HepG2 (cell line): ENCODE data around the gene UNKL. TPM values are rescaled to one million over a fixed set of nuclear protein-coding genes. Genes with fewer than 3 reads are reported as not detected.

ENCODE experiments used
- ATAC-seq: fragments of 200-7000 bp; cut with Tn5 transposase; 3 replicates; pipeline ENCODE4 v1.9.1; 2020; ENCODE audit warnings: mild to moderate bottlenecking, moderate library complexity
- BruUV-seq: library from RNA; stranded (reverse); fragments of 400-500 nt; replicated peaks from 2 replicates; lab custom pipeline; 2021; lab: Mats Ljungman, UMichigan
- CTCF ChIA-PET: fragments of 300-600 bp; formaldehyde crosslinking; extraction: SDS; loops from one replicate; lab custom pipeline; 2021; ENCODE audit warnings: low total read pairs, inconsistent platforms, low intra/inter-chr PET ratio; lab: Yijun Ruan, JAX
- POLR2A ChIA-PET: fragments of 350-600 bp; sonication (Branson Sonifier 250); formaldehyde crosslinking; loops from one replicate; lab custom pipeline; 2020; ENCODE audit warnings: antibody characterized with exemption, inconsistent platforms; lab: Yijun Ruan, JAX
- DNase-seq: peaks from one replicate; pipeline ENCODE4 v3.0.0-alpha.2; 2015; ENCODE audit warnings: low spot score
- FAIRE-seq: peaks from 3 replicates; lab custom pipeline; 2011; peaks lifted over from hg19 to GRCh38; lab: Jason Lieb, UNC
- H2AFZ ChIP-seq: one replicate; pipeline ENCODE4 v1.6.1; 2011; ENCODE audit warnings: low read length, inconsistent platforms
- H3K27ac ChIP-seq: fragments of 300-600 bp; 3 replicates; pipeline ENCODE4 v1.8.0; 2011; ENCODE audit warnings: mixed run types, mild to moderate bottlenecking, mixed read lengths, low read length, inconsistent platforms; ENCODE audit not compliant: insufficient read depth; ENCODE audit errors: extremely low read length
- H3K27me3 ChIP-seq, 2 experiments: fragments of 200-600 bp in 1 of 2; 2 replicates in 1 of 2; 3 replicates in 1 of 2; pipeline versions ENCODE4 v1.6.0 to v1.8.0; 2011; ENCODE audit warnings: low read length in 2 of 2, mild to moderate bottlenecking in 2 of 2, moderate library complexity in 2 of 2, inconsistent platforms in 1 of 2; ENCODE audit not compliant: insufficient read depth in 2 of 2, control insufficient read depth in 1 of 2
- H3K36me3 ChIP-seq, 2 experiments: fragments of 200-600 bp in 1 of 2; replicated peaks in 1 of 2; 2 replicates in 1 of 2; 3 replicates in 1 of 2; pipeline versions ENCODE4 v1.5.1 to v1.8.0; 2011; ENCODE audit warnings: low read length in 2 of 2, inconsistent platforms in 1 of 2; ENCODE audit not compliant: insufficient read depth in 2 of 2, control insufficient read depth in 1 of 2
- H3K4me1 ChIP-seq: 2 replicates; pipeline ENCODE4 v1.5.1; 2012; ENCODE audit warnings: low read length, inconsistent platforms; ENCODE audit not compliant: insufficient read depth
- H3K4me2 ChIP-seq: 2 replicates; pipeline ENCODE4 v1.6.0; 2011; ENCODE audit warnings: low read depth, low read length, inconsistent platforms
- H3K4me3 ChIP-seq, 3 experiments: fragments of 200-600 bp in 1 of 3; sonication (generic), shearing (Covaris generic) in 1 of 3; replicated peaks in 1 of 3; 2 replicates each; pipeline ENCODE4 v1.5.1; 2011 to 2016; ENCODE audit warnings: low read length in 3 of 3, inconsistent platforms in 2 of 3, low read depth in 2 of 3, mild to moderate bottlenecking in 2 of 3, control low read depth in 1 of 3, mixed read lengths in 1 of 3; ENCODE audit not compliant: insufficient read depth in 1 of 3
- H3K79me2 ChIP-seq: one replicate; pipeline ENCODE4 v1.6.1; 2011; ENCODE audit warnings: low read length, inconsistent platforms; ENCODE audit not compliant: insufficient read depth
- H3K9ac ChIP-seq: 2 replicates; pipeline ENCODE4 v1.6.0; 2011; ENCODE audit warnings: mild to moderate bottlenecking, low read depth, low read length, inconsistent platforms; ENCODE audit not compliant: insufficient read depth
- H3K9me3 ChIP-seq: 2 replicates; pipeline ENCODE4 v1.5.1; 2012; ENCODE audit warnings: mild to moderate bottlenecking, low read length
- H4K20me1 ChIP-seq: 2 replicates; pipeline ENCODE4 v1.6.0; 2011; ENCODE audit warnings: inconsistent platforms, mild to moderate bottlenecking, low read length, moderate library complexity; ENCODE audit not compliant: insufficient read depth
- CBFB ChIP-seq: sonication (generic); formaldehyde crosslinking; IDR thresholded peaks from 2 replicates; pipeline ENCODE4 v1.4.0; 2020; ENCODE audit warnings: missing genetic modification reagents
- MAF1 ChIP-seq: sonication (generic); formaldehyde crosslinking; IDR thresholded peaks from 2 replicates; pipeline ENCODE4 v1.5.0; 2020; ENCODE audit warnings: missing genetic modification reagents, borderline replicate concordance
- PAF1 ChIP-seq: IDR thresholded peaks from 2 replicates; pipeline ENCODE4 v1.6.1; 2016; ENCODE audit warnings: missing genetic modification reagents, missing compliant biosample characterization
- ZBTB8A ChIP-seq: sonication (generic); formaldehyde crosslinking; IDR thresholded peaks from 2 replicates; pipeline ENCODE4 v1.4.0; 2020; ENCODE audit warnings: mild to moderate bottlenecking, low read depth, missing genetic modification reagents, borderline replicate concordance
- ZNF678 ChIP-seq: sonication (generic); formaldehyde crosslinking; IDR thresholded peaks from 2 replicates; pipeline ENCODE4 v1.4.0; 2020; ENCODE audit warnings: mild to moderate bottlenecking, missing genetic modification reagents
- ZNF782 ChIP-seq: sonication (generic); formaldehyde crosslinking; IDR thresholded peaks from 2 replicates; pipeline ENCODE4 v1.4.0; 2020; ENCODE audit warnings: missing genetic modification reagents, mild to moderate bottlenecking, borderline replicate concordance
- WGBS: methylation state at CpG from one replicate; pipeline ENCODE4 v1.1.6; 2017; ENCODE audit warnings: low lambda C conversion rate; 5-methylcytosine and 5-hydroxymethylcytosine counted together
- in situ Hi-C: cut with HindIII; loops from 2 replicates; pipeline ENCODE4 v1.10.0; 2017; ENCODE audit warnings: low pct_unique_long_range_greater_than_20kb; ENCODE audit not compliant: extremely low pct_ligation_motif_present
- intact Hi-C: fragments of 100-400 bp; cut with micrococcal nuclease; formaldehyde crosslinking; loops from one replicate; pipeline ENCODE4 v1.10.0; 2022; ENCODE audit not compliant: unreplicated experiment
- polyA plus RNA-seq, 8 experiments: library from polyadenylated mRNA; depleted of rRNA in 3 of 8; stranded (reverse) in 7 of 8; unstranded in 1 of 8; fragments of >200 nt; fragmentation: Illumina TruSeq in 4 of 8; extraction: Trizol in 4 of 8; gene quantifications; 2 replicates each; pipeline versions ENCODE4 v1.2.1 to v1.2.3, GENCODE V29; 2011 to 2016; ENCODE audit warnings: low read depth in 4 of 8, missing spikeins in 1 of 8, mixed read lengths in 1 of 8; ENCODE audit not compliant: insufficient read depth in 1 of 8
- total RNA-seq, 5 experiments: library from RNA; depleted of rRNA; stranded (reverse); fragments of >200 nt; fragmentation: Illumina TruSeq; extraction: Trizol; gene quantifications; 2 replicates each; pipeline ENCODE4 v1.2.3, GENCODE V29; 2016; ENCODE audit warnings: low read depth in 1 of 5
- TF ChIP-seq, protein P1 (sequence below): sonication (generic); formaldehyde crosslinking; IDR thresholded peaks from 2 replicates; pipeline ENCODE4 v1.5.0; 2020; ENCODE audit warnings: mild to moderate bottlenecking, missing genetic modification reagents
- TF ChIP-seq, protein P2 (sequence below): sonication (generic); formaldehyde crosslinking; IDR thresholded peaks from 2 replicates; pipeline ENCODE4 v1.9.0; 2022; ENCODE audit warnings: low read depth, missing genetic modification reagents
- TF ChIP-seq, protein P3 (sequence below): sonication (generic); formaldehyde crosslinking; IDR thresholded peaks from 2 replicates; pipeline ENCODE4 v1.8.1; 2023; ENCODE audit warnings: missing genetic modification reagents, mild to moderate bottlenecking, borderline replicate concordance
- TF ChIP-seq, protein P4 (sequence below): sonication (generic); formaldehyde crosslinking; IDR thresholded peaks from 2 replicates; pipeline ENCODE4 v1.4.0; 2020; ENCODE audit warnings: mild to moderate bottlenecking, missing genetic modification reagents

The UNKL gene
- total and polyA plus RNA-seq, 2 of the 13 experiments (the other 11 are each of a cell fraction or from before 2014, with no cell fraction given), result 10.4 to 17.6 TPM

DNA sequence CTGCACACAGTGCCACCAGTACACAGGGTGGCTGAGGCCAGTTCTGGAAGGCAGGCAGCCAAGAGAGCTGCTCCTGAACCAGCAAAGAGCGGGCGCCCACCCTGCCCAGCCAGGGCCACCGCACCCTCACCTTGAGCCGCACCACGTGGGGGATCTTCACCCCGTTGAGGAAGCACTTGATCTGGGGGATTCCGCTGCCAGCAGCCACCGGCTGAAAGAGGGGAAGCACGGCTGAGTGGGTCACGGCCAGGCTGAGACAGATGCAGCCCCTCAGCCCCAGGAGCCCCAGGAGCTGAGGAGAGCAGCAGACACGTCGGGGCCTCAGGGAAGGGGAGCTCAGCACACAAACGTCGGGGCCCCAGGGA is 44.5 kb upstream of the UNKL start:
- no peak for DNase-seq
- Histone ChIP-seq H3K4me2 (no peak overlapping the region), H3K4me3 (no peak overlapping the region), H3K27ac (no peak overlapping the region), H3K9ac (no peak overlapping the region), H3K36me3 (peaks cover 14 to 26% of the 10 kb centered on the region in 2 experiments; a peak in 3 of 5 replicates), H3K4me1 (no peaks in the 10 kb centered on the region), H3K27me3 (no peaks in the 10 kb centered on the region), H4K20me1 (no peaks in the 10 kb centered on the region), H3K9me3 (no peaks in the 10 kb centered on the region), H2AFZ (no peak overlapping the region), H3K79me2 (no peaks in the 10 kb centered on the region)
- FAIRE-seq, result no peak
- no peak for TF ChIP-seq MAF1 (CRISPR knock-in tag)
- no peak for TF ChIP-seq ZNF678 (CRISPR knock-in tag)
- no peak for TF ChIP-seq ZBTB8A
- ChIA-PET CTCF (no interaction called here), POLR2A (no interaction called here)
- in situ Hi-C loops (no loop called here), intact Hi-C loops (no loop called here)
- no TSS peak for BruUV-seq
- WGBS, result 100% methylated on average over 4 of the region's 14 CpGs
- no peak for ATAC-seq

DNA sequence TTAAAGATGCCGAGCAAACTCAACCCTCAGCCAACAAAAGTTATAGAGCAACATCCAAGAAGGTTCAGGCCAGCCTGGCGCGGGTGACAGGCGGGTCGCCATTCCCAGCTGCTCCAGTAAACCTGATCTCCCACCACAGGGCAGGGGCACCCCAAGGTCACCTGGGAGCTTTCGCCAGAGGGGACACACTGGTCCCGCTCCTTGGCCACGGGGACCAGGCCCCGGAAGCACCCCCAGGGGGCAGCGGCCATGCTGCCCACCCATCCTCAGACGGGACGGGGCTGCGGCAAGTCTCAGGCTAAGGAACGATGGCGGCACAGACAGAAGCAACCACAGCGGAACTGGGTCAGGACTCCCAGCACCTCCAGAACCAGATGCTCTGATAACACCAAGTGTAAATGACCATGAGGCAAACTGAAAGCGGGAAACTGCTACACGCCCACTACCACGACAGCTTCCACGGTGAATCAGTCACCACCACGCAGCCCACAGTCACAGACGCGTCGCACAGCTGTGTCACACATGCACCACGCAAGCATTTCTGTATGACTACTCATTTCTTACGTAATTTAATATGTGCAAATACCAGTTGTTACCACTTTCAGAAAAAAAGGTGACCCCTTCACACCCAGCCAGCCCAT is 44.0 kb upstream of the UNKL start:
- 95% methylated on average over 15 of the region's 26 CpGs for WGBS
- no peaks in the 10 kb centered on the region for H3K79me2 ChIP-seq
- DNase-seq (no peak), ATAC-seq (no peak), FAIRE-seq (no peak)
- H3K27ac ChIP-seq, result no peak overlapping the region
- no peak overlapping the region for H2AFZ ChIP-seq
- no peaks in the 10 kb centered on the region for H3K27me3 ChIP-seq
- H3K36me3 ChIP-seq, result peaks cover 15 to 30% of the 10 kb centered on the region in 2 experiments; a peak in 4 of 5 replicates
- no peaks in the 10 kb centered on the region for H3K4me1 ChIP-seq
- H3K9ac ChIP-seq, result no peak overlapping the region
- BruUV-seq, result no TSS peak
- no peaks in the 10 kb centered on the region for H4K20me1 ChIP-seq
- TF ChIP-seq PAF1 (CRISPR knock-in tag), result no peak
- no peak for TF ChIP-seq CBFB (CRISPR knock-in tag)
- TF ChIP-seq, protein P1, sequence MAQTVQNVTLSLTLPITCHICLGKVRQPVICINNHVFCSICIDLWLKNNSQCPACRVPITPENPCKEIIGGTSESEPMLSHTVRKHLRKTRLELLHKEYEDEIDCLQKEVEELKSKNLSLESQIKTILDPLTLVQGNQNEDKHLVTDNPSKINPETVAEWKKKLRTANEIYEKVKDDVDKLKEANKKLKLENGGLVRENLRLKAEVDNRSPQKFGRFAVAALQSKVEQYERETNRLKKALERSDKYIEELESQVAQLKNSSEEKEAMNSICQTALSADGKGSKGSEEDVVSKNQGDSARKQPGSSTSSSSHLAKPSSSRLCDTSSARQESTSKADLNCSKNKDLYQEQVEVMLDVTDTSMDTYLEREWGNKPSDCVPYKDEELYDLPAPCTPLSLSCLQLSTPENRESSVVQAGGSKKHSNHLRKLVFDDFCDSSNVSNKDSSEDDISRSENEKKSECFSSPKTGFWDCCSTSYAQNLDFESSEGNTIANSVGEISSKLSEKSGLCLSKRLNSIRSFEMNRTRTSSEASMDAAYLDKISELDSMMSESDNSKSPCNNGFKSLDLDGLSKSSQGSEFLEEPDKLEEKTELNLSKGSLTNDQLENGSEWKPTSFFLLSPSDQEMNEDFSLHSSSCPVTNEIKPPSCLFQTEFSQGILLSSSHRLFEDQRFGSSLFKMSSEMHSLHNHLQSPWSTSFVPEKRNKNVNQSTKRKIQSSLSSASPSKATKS (CRISPR knock-in tag), result no peak
- TF ChIP-seq, protein P2, sequence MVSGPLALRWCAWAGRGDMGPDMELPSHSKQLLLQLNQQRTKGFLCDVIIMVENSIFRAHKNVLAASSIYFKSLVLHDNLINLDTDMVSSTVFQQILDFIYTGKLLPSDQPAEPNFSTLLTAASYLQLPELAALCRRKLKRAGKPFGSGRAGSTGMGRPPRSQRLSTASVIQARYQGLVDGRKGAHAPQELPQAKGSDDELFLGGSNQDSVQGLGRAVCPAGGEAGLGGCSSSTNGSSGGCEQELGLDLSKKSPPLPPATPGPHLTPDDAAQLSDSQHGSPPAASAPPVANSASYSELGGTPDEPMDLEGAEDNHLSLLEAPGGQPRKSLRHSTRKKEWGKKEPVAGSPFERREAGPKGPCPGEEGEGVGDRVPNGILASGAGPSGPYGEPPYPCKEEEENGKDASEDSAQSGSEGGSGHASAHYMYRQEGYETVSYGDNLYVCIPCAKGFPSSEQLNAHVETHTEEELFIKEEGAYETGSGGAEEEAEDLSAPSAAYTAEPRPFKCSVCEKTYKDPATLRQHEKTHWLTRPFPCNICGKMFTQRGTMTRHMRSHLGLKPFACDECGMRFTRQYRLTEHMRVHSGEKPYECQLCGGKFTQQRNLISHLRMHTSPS (CRISPR knock-in tag), result no peak
- TF ChIP-seq, protein P3, sequence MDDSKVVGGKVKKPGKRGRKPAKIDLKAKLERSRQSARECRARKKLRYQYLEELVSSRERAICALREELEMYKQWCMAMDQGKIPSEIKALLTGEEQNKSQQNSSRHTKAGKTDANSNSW (CRISPR knock-in tag), result no peak
- no peak for TF ChIP-seq ZNF782 (CRISPR knock-in tag)
- TF ChIP-seq, protein P4, sequence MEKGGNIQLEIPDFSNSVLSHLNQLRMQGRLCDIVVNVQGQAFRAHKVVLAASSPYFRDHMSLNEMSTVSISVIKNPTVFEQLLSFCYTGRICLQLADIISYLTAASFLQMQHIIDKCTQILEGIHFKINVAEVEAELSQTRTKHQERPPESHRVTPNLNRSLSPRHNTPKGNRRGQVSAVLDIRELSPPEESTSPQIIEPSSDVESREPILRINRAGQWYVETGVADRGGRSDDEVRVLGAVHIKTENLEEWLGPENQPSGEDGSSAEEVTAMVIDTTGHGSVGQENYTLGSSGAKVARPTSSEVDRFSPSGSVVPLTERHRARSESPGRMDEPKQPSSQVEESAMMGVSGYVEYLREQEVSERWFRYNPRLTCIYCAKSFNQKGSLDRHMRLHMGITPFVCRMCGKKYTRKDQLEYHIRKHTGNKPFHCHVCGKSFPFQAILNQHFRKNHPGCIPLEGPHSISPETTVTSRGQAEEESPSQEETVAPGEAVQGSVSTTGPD (CRISPR knock-in tag), result no peak
- no peak overlapping the region for H3K4me2 ChIP-seq
- POLR2A ChIA-PET, result no interaction called here
- no peak overlapping the region for H3K4me3 ChIP-seq
- H3K9me3 ChIP-seq, result no peaks in the 10 kb centered on the region
- intact Hi-C loops, result no loop called here
- in situ Hi-C loops, result no loop called here
- CTCF ChIA-PET, result no interaction called here
